ENCODE measurements around the gene GTF2I. TPM values are rescaled to one million over a fixed set of nuclear protein-coding genes. Genes with fewer than 3 reads are reported as not detected.
"Not testable (repeated sequence)": the region's sequence is repeated elsewhere in the genome, so short reads cannot be mapped to it uniquely, and the experiment has no call there.

Gene GTF2I
- 100 to 1,000 TPM; 161 to 195 (median 181) TPM for total RNA-seq

DNA sequence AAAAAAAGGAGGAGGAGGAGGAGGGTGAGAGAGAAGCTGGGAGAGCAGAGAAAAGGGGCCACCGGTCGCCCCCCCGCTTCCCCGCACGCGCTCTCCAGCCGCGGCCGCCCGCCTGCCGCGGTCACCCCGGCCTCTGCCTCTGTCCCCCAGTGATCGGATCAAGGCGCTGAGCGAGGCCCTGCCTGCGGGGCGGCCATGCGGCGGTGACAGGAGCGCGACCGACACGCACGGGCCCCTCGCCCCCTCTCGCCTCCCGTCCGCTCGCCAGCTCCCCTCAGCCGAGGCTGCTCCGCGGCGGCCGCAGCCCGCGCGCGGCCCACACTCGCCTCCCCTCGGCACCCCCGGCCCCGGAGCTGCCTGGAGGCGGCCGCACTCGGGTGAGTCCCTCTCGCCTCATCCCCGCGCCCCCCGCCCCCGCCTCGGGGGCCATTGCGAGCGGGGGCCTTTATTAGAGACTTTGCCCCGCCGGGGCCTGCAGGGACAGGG is at the start of gene GTF2I:
Gene GTF2I, plus strand, starts transcription at position 27 of the 486 bp plus-strand sequence. CDS start 31,411 bp downstream, outside the sequence.
- Mint-ChIP-seq H3K27me3 (ENCODE audit: low read depth) (no peaks in the 10 kb centered on the region), H3K4me3 (peak within 1 kb of the TSS; percentile 87), H3K9me3 (no peaks in the 10 kb centered on the region), H3K36me3 (ENCODE audit: insufficient read depth) (peaks cover 8% of the 10 kb centered on the region), H3K4me1 (ENCODE audit: low read depth) (peaks cover 56% of the 10 kb centered on the region)
- ATAC-seq = peak; percentile 33 to 34
- DNase-seq = no peak

DNA sequence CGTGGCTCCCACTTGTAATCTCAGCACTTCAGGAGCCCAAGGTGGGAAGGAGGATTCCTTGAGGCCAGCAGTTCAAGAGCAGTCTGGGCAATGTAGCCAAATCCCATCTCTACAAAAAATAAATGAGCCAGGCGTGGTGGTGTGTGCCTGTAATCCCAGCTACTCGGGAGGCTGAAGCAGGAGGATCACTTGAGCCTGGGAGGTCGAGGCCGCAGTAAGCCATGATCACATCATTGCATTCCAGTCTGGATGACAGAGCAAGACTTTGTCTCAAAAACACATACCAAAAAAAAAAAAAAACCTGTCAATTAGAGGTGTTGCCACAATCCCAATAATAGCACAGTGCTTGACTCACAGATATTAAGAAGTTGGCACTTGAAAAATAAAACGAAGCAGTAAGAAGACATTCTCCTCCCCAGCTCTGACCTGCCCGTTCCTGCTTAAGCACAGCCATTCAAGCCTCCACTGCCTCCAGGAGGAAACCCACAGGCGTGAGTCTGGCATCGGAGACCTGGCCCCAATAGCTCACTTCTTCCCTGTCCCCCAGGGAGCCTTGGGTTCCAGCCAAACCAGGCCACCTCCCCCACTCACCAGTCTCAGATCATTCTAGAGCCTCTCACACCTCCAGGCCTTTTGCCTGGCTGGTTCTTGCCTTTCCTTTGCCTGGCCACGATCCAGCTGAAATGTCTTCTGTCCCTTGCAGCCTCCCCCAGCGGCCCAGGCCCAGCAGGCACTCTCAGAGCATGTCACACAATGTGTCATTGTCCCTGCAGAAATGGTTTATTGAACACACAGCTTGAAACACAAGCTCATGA is 45.3 kb upstream of the GTF2I start:
- H3K4me3 Mint-ChIP-seq = no peak overlapping the region
- H3K9me3 Mint-ChIP-seq = no peaks in the 10 kb centered on the region
- no peak for ATAC-seq
- H3K36me3 Mint-ChIP-seq (ENCODE audit: insufficient read depth) = no peaks in the 10 kb centered on the region
- H3K4me1 Mint-ChIP-seq (ENCODE audit: low read depth) = peaks cover 15% of the 10 kb centered on the region
- no peak for DNase-seq
- no peaks in the 10 kb centered on the region for H3K27me3 Mint-ChIP-seq (ENCODE audit: low read depth)

GRCh38 chr7:74615933-74616780 is 41.4 kb upstream of the GTF2I start:
- H3K4me1 Mint-ChIP-seq (ENCODE audit: low read depth) = peaks cover 24% of the 10 kb centered on the region
- ATAC-seq = no peak
- no peaks in the 10 kb centered on the region for H3K9me3 Mint-ChIP-seq
- no peak overlapping the region for H3K4me3 Mint-ChIP-seq
- no peaks in the 10 kb centered on the region for H3K36me3 Mint-ChIP-seq (ENCODE audit: insufficient read depth)
- no peak for DNase-seq
- H3K27me3 Mint-ChIP-seq (ENCODE audit: low read depth) = no peaks in the 10 kb centered on the region

- ATAC-seq = peak; percentile 43 to 50
- no peaks in the 10 kb centered on the region for H3K9me3 Mint-ChIP-seq
- peak overlapping the region; percentile 48 for H3K4me3 Mint-ChIP-seq
- no peaks in the 10 kb centered on the region for H3K36me3 Mint-ChIP-seq (ENCODE audit: insufficient read depth)
- no peak for DNase-seq
- H3K4me1 Mint-ChIP-seq (ENCODE audit: low read depth) = peaks cover 24% of the 10 kb centered on the region
- no peaks in the 10 kb centered on the region for H3K27me3 Mint-ChIP-seq (ENCODE audit: low read depth)
Measured at GRCh38 chr7:74617180-74617744, 40.3 kb upstream of the GTF2I start.

GRCh38 chr7:74619235-74619860 is 38.2 kb upstream of the GTF2I start:
- DNase-seq = no peak
- Mint-ChIP-seq H3K27me3 (ENCODE audit: low read depth) (no peaks in the 10 kb centered on the region), H3K4me3 (no peak overlapping the region), H3K4me1 (ENCODE audit: low read depth) (peaks cover 24% of the 10 kb centered on the region), H3K9me3 (no peaks in the 10 kb centered on the region), H3K36me3 (ENCODE audit: insufficient read depth) (no peaks in the 10 kb centered on the region)
- ATAC-seq = no peak

GRCh38 chr7:74622228-74622749 is 35.2 kb upstream of the GTF2I start:
- Mint-ChIP-seq H3K36me3 (ENCODE audit: insufficient read depth) (no peaks in the 10 kb centered on the region), H3K27me3 (ENCODE audit: low read depth) (no peaks in the 10 kb centered on the region), H3K4me1 (ENCODE audit: low read depth) (peaks cover 8% of the 10 kb centered on the region), H3K4me3 (no peak overlapping the region), H3K9me3 (no peaks in the 10 kb centered on the region)
- ATAC-seq (no peak), DNase-seq (no peak)

DNA sequence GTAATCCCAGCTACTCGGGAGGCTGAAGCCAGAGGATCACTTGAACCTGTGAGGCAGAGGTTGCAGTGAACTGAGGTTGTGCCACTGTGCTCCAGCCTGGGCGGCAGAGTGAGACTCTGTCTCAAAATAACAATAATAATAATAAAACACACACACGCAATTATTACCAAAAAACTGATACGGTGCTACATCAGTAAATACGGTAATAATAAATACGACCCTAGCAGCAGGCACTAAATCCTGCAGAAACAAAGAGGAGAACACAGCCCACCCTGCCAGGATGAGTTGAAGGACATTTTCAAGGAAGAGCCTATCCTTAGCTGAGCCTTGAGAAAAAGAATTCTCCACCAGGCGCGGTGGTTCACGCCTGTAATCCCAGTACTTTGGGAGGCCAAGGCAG is 34.4 kb upstream of the GTF2I start:
- no peaks in the 10 kb centered on the region for H3K36me3 Mint-ChIP-seq (ENCODE audit: insufficient read depth)
- no peaks in the 10 kb centered on the region for H3K9me3 Mint-ChIP-seq
- ATAC-seq (no peak), DNase-seq (no peak)
- no peaks in the 10 kb centered on the region for H3K27me3 Mint-ChIP-seq (ENCODE audit: low read depth)
- peaks cover under 1% of the 10 kb centered on the region for H3K4me1 Mint-ChIP-seq (ENCODE audit: low read depth)
- no peak overlapping the region for H3K4me3 Mint-ChIP-seq

DNA sequence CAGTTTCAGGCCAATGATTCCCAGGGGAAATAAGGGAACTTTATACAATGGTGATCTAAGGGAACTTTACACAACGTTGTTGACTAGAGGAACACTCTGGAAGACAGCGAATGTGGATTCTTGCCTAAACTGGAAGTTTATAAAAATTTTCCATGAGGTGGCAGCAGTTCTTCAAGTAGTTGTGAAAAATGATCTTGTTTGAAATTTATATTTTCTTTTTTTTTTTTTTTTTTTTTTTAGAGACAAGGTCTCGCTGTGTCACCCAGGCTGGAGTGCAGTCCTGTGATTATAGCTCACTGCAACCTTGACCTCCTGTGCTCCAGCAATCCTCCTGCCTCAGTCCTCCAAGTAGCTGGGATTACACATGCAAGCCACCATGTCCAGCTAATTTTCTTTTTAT is 32.1 kb upstream of the GTF2I start:
- H3K27me3 Mint-ChIP-seq (ENCODE audit: low read depth) = no peaks in the 10 kb centered on the region
- no peak overlapping the region for H3K4me3 Mint-ChIP-seq
- DNase-seq = no peak
- no peaks in the 10 kb centered on the region for H3K4me1 Mint-ChIP-seq (ENCODE audit: low read depth)
- no peaks in the 10 kb centered on the region for H3K9me3 Mint-ChIP-seq
- no peak for ATAC-seq
- H3K36me3 Mint-ChIP-seq (ENCODE audit: insufficient read depth) = no peaks in the 10 kb centered on the region

DNA sequence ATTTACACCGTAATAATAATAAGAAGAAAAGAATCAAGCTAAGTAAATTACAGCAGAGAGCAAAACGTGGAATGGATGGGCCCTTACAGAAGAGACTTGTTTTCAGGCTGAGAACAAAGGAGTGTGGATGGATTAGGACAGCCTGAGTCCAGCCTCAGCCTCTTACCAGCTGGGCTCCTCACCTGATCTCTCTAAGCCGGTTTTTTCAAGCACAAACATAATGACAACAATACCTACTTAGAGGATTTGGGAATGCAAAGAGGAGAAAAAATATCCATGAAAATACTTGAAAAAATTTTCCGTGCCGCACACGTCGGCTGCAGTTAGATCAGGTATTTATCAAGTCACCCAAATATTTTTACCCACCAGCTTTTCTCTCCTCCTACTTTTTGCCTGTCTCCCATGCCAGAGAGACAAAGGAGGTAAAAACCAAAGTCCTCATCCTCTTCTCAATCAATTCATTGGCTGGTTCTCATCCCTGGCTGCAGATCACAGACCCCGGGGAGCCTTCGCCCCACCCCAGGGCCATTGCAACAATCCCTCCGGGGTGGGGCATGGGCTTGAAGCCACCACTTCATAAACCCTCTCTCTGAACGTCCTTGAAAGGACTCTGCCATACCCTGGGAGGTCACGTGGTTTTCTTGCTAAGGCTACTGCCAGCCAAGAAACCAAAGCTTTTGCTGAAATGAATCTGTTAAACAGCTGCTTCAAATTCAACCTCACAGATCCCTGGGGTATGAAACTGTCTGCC is 29.7 kb upstream of the GTF2I start:
- Mint-ChIP-seq H3K9me3 (no peaks in the 10 kb centered on the region), H3K36me3 (ENCODE audit: insufficient read depth) (no peaks in the 10 kb centered on the region), H3K27me3 (ENCODE audit: low read depth) (no peaks in the 10 kb centered on the region), H3K4me1 (ENCODE audit: low read depth) (no peaks in the 10 kb centered on the region), H3K4me3 (no peak overlapping the region)
- ATAC-seq (no peak), DNase-seq (no peak)

DNA sequence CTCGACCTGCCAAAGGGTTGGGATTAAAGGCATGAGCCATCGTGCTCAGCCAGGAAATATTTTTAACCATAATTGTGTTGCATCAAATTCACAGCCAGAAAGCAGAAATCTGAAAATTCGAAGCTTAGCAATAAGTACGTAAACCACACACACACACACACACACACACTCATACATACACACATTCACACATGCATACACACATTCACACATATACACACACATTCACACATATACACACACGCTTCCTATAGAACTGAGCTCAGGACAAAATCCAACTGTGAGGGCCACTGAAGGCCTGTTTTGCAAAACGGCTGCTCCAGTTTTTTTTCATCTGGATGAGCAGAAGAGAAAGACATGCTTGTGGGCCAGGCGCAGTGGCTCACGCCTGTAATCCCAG is 25.0 kb upstream of the GTF2I start:
- peaks cover 2% of the 10 kb centered on the region for H3K4me1 Mint-ChIP-seq (ENCODE audit: low read depth)
- no peaks in the 10 kb centered on the region for H3K36me3 Mint-ChIP-seq (ENCODE audit: insufficient read depth)
- DNase-seq (no peak), ATAC-seq (no peak)
- H3K4me3 Mint-ChIP-seq = no peak overlapping the region
- no peaks in the 10 kb centered on the region for H3K27me3 Mint-ChIP-seq (ENCODE audit: low read depth)
- no peaks in the 10 kb centered on the region for H3K9me3 Mint-ChIP-seq

GRCh38 chr7:74633451-74633921 is 24.0 kb upstream of the GTF2I start:
- no peaks in the 10 kb centered on the region for H3K36me3 Mint-ChIP-seq (ENCODE audit: insufficient read depth)

DNA sequence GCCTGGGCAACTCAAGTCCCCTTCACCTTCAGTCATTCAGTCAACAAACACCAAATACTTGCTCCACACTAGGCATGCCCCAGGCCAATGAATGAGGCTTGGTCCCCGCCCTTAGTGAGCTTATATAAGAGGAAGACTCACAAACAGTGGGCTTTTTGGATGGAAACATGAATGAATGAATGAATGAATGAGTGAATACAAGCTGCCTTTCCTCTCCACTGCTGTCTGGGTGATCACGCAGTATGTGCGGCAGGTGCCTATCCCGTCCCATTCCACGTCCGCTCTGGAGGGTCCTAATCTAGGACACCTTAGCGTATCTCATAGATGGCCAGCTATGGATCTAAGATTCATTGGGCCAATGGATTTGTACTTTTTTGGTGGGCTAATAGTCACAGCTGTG is 19.8 kb upstream of the GTF2I start:
- DNase-seq = no peak
- H3K4me3 Mint-ChIP-seq = no peak overlapping the region
- H3K9me3 Mint-ChIP-seq = no peaks in the 10 kb centered on the region
- peaks cover 3% of the 10 kb centered on the region for H3K27me3 Mint-ChIP-seq (ENCODE audit: low read depth)
- no peaks in the 10 kb centered on the region for H3K36me3 Mint-ChIP-seq (ENCODE audit: insufficient read depth)
- ATAC-seq = no peak
- peaks cover 5% of the 10 kb centered on the region for H3K4me1 Mint-ChIP-seq (ENCODE audit: low read depth)

More at GRCh38 chr7:74633451-74633921, 24.0 kb upstream of the GTF2I start:
- no peak for DNase-seq
- Mint-ChIP-seq H3K4me1 (ENCODE audit: low read depth) (peaks cover 2% of the 10 kb centered on the region), H3K4me3 (no peak overlapping the region), H3K27me3 (ENCODE audit: low read depth) (no peaks in the 10 kb centered on the region), H3K9me3 (no peaks in the 10 kb centered on the region)
- no peak for ATAC-seq

- peak overlapping the region; percentile 79 for H3K4me3 Mint-ChIP-seq
- ATAC-seq = peak; percentile 90 to 91
- peak; percentile 78 for DNase-seq
- H3K27me3 Mint-ChIP-seq (ENCODE audit: low read depth); H3K9me3 Mint-ChIP-seq; H3K36me3 Mint-ChIP-seq (ENCODE audit: insufficient read depth): not testable (repeated sequence)
- H3K4me1 Mint-ChIP-seq (ENCODE audit: low read depth) = peaks cover 32% of the 10 kb centered on the region
Measured at GRCh38 chr7:74650055-74650454, 7.5 kb upstream of the GTF2I start.
